Daoy (cell line): ENCODE results near the gene QSOX1. TPM values are rescaled to one million over a fixed set of nuclear protein-coding genes. Genes with fewer than 3 reads are reported as not detected.

Experiments used
- DNase-seq: peaks from one replicate; pipeline ENCODE4 v3.0.0-alpha.2; 2015; ENCODE audit warnings: low read depth
- total RNA-seq: library from RNA; depleted of rRNA; stranded (reverse); fragments of >200 nt; shearing (Covaris generic); gene quantifications from 2 replicates; pipeline ENCODE4 v1.2.3, GENCODE V29; 2014

Gene QSOX1
- total RNA-seq, 1 experiment from 2014 or later = 155 TPM

DNA sequence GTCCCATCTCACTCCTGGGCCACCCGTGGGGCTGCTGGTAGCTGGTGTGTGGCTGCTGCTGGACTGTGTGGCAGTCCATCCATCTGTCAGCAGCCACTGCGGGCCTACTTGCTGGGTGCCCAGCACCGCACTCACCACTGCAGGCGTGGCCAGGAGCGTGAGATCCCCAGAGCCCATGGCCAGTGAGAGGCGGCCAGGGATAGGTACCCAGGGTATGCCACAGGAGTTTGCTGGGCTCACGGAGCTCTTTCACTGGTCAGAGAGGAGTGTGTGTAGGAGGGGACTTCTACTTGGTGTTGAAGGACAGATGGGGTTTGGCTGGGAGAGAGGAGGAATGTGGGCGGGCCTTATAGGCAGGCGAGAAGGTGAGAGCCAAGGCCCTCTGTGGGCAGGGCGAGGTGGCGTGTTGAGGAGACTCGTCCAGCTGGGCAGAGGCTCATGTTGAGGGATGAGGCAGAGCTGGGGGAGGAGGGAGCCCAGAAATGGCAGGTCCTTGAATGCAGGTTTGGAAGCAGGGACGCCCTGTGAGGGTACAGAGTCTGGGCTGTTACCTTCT lies 15.0 kb downstream of the QSOX1 start:
- DNase-seq = no peak

DNA sequence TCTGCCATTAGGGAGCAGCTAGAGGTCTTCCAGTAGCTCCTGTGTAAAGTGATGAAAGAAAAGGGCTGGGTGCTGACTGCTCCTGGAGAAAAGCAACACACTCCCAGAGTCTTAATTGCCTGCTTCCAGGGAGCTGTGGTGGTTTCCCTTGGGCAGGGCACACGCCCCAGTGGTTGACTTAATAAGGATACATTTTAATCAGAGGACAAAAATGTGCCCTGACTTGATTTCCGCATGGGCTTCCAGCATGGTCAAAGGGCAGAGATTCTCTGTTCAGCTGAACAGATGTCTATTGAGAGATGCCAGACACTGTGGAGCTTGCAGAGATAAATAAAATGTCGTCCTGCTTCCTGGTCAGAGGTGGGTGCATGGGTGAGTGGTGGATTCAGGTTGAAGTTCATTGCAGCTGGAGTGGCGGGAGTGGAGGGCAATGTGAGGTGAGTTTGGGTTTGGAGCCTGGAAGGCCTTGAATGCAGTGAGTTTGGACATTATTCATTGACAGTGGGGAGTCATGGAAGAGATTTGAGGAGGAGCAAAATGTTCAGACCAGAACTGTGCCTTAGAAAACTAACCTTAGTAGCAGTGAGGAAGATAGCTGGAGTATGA lies 16.0 kb downstream of the QSOX1 start:
- DNase-seq = no peak

DNA sequence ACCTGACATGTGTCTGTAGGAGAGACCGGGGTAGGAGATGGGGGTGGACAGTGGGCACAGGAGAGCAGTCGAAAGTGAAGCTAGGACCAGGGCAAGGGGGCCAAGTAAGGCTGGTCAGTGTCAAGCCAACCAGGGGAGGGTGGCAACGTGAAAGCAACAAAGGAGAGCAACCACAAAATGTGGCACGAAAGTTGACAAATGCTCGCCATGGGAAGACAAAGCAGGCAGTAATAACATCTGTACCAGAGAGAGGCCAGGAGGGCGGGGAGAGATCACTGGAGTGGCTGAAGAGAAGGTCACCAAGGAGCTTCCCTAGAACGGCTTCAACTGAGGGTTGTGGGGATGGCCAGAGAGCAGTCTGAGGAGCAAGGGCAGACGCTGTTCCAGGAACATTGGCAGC lies 17.0 kb downstream of the QSOX1 start:
- DNase-seq = no peak

GRCh38 chr1:180173451-180173850 lies 18.8 kb downstream of the QSOX1 start:
- DNase-seq = no peak

- DNase-seq = no peak
Observed at GRCh38 chr1:180173952-180174351, 19.3 kb downstream of the QSOX1 start.

DNA sequence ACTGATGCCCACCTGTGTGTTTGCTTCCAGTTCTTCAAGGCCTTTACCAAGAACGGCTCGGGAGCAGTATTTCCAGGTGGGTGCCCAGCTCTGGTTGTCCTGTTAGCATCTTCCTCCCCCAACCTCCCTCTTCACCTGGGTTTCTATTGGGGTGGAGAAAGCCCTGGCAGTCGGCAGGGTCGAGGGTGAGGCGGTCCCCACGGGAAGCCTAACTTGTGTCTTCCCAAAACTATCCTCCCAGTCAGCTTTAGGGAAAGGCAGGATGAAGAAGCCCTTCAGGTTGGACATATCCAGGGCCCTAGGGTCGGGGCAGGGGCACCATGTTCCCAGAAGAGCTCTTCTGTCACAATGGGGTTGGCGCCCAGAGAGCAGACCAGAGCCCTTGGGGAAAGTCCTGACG lies 20.6 kb downstream of the QSOX1 start:
- DNase-seq = no peak

GRCh38 chr1:180175806-180176205 lies 21.1 kb downstream of the QSOX1 start:
- DNase-seq = no peak

GRCh38 chr1:180176965-180177364 lies 22.3 kb downstream of the QSOX1 start:
- DNase-seq = no peak

DNA sequence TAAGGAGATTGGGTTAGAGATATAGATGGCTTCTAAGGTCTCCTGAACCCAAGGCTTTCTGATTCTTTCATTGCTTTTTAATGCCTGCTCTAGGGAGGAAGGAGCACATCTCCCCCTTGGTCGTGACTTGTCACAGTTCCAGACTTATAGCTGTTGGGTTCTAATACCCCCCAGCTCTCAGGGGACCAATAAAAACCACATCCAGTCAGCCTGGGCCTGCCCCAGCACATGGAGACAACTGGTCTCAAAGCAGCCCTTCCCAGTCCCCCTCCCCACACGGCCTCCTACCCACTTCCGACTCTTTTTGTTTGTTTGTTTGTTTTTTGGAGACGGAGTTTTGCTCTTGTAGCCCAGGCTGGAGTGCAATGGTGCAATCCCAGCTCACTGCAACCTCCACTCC lies 23.3 kb downstream of the QSOX1 start:
- DNase-seq = no peak

DNA sequence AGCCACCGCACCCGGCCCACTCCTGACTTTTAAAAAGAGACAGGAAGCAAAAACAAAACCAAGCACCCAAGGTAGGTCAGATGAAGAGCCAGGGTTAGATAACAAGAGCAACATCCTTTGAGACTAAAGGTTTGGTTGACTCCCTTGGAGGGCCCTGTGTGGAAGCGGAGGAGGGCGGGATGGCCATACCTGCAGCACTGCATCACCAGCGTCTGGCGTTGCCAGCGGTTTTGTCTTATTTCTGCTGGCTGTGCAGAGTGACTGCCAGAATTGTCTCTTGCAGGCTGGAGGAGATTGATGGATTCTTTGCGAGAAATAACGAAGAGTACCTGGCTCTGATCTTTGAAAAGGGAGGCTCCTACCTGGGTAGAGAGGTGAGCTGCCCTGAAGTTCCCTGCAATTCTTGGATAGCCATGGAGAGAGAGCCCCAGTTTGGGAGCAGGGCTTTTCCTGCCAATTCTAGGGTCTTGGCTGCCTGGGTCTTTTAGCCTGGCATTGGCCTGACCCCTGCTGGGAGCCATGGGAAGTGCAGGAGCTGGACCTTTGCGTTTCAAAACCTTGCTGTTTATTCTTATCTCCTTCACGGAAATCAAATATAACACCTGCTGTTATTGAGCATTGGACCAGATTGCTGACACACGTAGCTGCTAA lies 24.0 kb downstream of the QSOX1 start:
- DNase-seq = peak; percentile 59

GRCh38 chr1:180179162-180179957 lies 24.7 kb downstream of the QSOX1 start:
- no peak for DNase-seq

GRCh38 chr1:180181048-180181447 lies 26.4 kb downstream of the QSOX1 start:
- DNase-seq = no peak

DNA sequence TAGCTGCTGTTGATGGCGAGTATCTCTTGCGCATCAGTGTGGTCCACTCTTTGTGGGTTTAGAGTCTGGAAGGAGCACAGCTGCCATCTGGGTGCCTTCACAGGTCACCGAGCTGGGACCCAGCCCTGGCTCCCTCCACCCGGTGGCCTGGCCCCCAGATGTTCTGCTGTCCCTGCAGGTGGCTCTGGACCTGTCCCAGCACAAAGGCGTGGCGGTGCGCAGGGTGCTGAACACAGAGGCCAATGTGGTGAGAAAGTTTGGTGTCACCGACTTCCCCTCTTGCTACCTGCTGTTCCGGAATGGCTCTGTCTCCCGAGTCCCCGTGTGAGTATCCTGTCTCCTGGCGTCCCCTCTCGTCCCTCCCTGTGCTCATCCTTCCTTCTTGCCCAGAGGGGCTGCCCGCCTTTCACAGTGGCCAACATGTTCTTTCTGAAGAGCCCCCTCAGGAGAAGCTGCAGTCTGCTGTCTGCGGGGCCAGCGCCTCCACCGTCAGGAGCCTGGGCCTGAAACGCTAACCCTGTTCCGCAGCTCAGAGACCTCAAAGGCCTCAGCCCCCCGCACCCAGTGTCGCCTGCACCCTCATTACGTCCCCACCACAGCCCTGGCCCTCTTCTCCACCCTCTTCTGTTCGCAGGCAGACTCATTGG lies 27.4 kb downstream of the QSOX1 start:
- DNase-seq = no peak

DNA sequence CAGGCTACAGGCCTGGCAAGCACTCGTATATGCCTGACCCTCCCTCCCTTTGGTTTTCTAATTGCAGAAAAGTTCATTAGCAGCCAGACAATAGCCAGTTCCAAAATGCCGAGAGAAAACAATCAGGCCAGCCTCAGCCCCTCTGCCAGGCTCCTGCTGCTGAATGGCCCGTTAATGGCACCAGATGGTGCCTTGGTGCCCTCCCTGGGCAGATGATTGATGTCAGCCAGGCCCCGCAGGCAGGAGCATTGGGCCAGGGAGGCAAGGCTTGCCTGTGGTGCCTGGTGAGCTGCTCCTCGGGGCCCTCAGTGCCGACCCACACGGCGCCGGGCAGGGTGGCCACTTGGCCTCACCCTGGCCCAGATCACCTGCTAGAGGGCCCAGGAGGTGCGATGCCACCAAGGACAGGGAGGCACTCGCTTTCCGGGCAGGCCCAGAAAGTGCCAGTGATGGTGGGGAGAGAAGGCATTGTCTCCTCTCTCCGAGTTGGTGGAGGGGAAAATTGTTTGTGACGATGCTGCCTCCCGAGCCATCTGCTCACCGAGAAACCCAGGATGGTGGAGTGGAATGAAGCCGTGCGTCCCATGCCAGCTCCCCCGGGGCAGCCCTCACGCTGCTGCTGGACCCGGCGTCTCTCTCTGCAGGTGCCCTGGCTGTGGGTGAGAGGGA lies 28.1 kb downstream of the QSOX1 start:
- no peak for DNase-seq

DNA sequence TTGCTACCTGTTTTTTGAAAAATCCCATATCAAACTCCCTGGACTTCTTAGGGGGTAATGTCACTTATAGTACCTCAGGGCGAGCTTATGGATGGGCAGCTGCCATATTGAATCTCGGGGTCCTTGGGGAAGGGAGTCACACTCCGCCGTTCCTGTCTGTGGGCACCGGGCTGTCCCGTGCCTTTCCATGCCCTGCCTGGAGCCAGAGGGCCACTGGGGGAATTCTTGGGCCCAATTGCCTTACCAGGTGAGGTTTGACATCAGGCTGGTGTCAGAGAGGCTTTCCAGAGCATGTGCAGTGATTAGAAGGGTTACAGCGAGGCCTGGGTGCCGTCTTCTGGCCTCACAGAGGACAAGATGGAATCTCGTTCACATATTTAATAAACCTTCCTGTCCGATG lies 28.8 kb downstream of the QSOX1 start:
- no peak for DNase-seq

DNA sequence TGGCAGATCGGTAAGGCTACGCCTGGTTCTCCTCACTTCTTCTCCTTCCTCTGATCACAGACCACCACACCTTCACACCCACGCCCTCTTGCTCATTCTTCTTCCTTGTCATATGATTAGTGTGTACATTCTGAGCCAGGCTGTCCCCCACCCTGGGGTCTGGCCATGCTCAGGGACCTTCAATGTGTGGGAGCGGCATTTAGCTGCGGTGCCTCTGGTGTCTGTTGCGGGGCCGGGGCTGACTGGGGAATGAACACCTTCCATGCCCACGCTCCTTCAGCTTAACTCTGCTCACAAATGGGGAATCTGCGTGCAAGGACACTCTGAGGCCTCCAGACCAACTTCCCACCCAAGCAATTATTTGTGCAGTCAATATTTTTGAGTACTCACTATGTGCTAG lies 29.4 kb downstream of the QSOX1 start:
- no peak for DNase-seq

DNA sequence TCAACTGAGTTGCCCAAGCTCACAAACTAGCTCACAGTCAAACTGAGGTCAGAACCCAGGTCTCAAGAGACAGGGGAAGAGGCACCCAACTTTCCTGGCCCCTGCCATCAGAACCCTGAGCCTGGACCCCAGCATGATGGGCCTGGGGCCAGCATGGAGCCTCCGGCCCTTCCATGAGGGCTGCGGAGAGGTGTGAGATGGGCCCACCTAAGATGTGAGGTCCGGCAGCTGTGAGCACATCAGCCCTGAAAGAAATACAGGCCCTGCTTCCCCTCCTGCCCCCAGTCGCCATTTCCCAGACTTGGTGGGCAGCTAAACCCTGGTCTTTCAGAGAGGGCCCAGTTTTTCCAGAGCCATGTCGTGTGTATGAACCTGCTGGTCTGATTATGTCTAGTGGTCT lies 30.6 kb downstream of the QSOX1 start:
- DNase-seq = no peak

DNA sequence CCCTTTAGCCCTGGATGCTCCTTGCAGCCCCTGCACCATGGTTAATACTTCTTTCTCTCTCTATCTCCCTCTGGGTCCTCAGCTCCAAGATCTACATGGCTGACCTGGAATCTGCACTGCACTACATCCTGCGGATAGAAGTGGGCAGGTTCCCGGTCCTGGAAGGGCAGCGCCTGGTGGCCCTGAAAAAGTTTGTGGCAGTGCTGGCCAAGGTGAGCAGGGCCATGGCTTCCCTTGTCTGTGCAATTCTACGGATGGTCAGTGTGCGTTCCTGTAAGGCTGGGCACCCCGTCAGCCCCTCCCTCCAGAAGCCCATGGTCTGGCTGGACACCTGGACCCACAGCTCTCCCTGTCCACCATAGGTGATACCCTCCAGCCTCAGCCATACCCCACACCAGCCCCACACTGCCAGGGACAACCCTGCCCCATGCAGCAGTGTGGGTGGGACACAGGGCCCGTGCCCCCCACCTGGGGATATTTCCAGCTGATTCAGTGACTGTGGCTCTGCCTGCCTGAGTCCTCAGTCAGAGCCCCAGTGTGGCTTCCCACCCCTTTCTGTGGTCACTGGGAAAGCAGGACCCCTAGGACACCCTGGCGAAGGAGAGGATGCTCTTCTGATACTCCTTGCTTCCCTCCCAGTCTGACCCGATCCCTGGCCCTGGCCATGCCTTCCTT lies 31.4 kb downstream of the QSOX1 start:
- DNase-seq = no peak

GRCh38 chr1:180186831-180187230 lies 32.2 kb downstream of the QSOX1 start:
- no peak for DNase-seq

DNA sequence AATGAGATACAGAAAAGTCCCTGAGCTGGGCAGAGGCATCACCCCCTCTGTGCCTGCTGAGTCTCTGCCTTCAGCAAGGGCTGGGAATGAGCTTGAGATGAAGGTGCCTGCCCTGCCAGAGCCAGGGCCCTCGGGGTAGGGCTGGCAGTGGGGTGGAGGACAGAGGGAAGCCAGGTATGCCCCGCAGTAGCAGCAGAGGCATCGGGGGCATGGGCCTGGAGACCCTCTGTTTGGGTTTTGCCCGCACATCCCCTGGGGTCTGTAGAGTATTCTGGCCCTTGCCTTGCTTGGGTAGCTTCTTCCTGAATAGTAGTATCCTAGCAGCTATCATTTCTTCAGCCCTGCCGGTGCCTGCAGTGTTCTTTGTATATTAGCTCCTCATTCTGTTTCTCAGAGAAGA lies 33.0 kb downstream of the QSOX1 start:
- no peak for DNase-seq

GRCh38 chr1:180188091-180188506 lies 33.4 kb downstream of the QSOX1 start:
- peak; percentile 68 for DNase-seq
